Activated naive CD8-positive, alpha-beta T cell treated with anti-CD3 and anti-CD28 coated beads, Interleukin-2, amount 10 ng/mL, durations not matched to agents 7 days and 5 days (primary cell): ENCODE data around the gene TPRN. TPM values are rescaled to one million over a fixed set of nuclear protein-coding genes. Genes with fewer than 3 reads are reported as not detected.

Experiments
- ATAC-seq: fragments of 150-1000 bp; cut with Tn5 transposase; one replicate; pipeline ENCODE4 v1.10.0; 2021; ENCODE audit warnings: low read depth, moderate library complexity
- POLR2A ChIA-PET: fragments of 350-600 bp; sonication (Branson Sonifier 250); formaldehyde crosslinking; loops from one replicate; lab custom pipeline; 2021; ENCODE audit warnings: antibody characterized with exemption; lab: Charles Lee
- DNase-seq: peaks from one replicate; pipeline ENCODE4 v3.0.0; 2021
- H3K27ac Mint-ChIP-seq: one replicate; pipeline ENCODE4 v1.8.0; 2022; ENCODE audit warnings: mild to moderate bottlenecking, mixed read lengths
- H3K27me3 Mint-ChIP-seq: one replicate; pipeline ENCODE4 v1.8.0; 2022; ENCODE audit warnings: mild to moderate bottlenecking, moderate library complexity, mixed read lengths
- H3K36me3 Mint-ChIP-seq: one replicate; pipeline ENCODE4 v1.8.0; 2021; ENCODE audit warnings: mild to moderate bottlenecking, mixed read lengths
- H3K4me1 Mint-ChIP-seq: one replicate; pipeline ENCODE4 v1.8.0; 2021; ENCODE audit warnings: mixed read lengths
- H3K4me3 Mint-ChIP-seq: one replicate; pipeline ENCODE4 v1.8.0; 2022; ENCODE audit warnings: mild to moderate bottlenecking, moderate library complexity, mixed read lengths
- H3K9me3 Mint-ChIP-seq: one replicate; pipeline ENCODE4 v1.8.0; 2021; ENCODE audit warnings: mixed read lengths
- total RNA-seq, 2 experiments: library from RNA; stranded (reverse); gene quantifications; one replicate each; pipeline ENCODE4 v1.2.3, GENCODE V29; 2021

TPRN gene
- total RNA-seq, 2 experiments from 2014 or later, result 11.2 to 14.7 TPM

GRCh38 chr9:137202966-137203365 lies 2.4 kb upstream of the TPRN start:
- no peaks in the 10 kb centered on the region for H3K27me3 Mint-ChIP-seq
- no peak for DNase-seq
- peaks cover 13% of the 10 kb centered on the region for H3K36me3 Mint-ChIP-seq
- H3K4me3 Mint-ChIP-seq, result no peak overlapping the region
- H3K4me1 Mint-ChIP-seq, result peaks cover 34% of the 10 kb centered on the region
- no peak overlapping the region for H3K27ac Mint-ChIP-seq
- no peak for ATAC-seq
- no peaks in the 10 kb centered on the region for H3K9me3 Mint-ChIP-seq
- POLR2A ChIA-PET, result interaction anchor here (2.1 to 3.5 kb wide), 2 partner anchors 15 kb away, joined by 4 to 42 read pairs; partner anchors contain the start of genes ANAPC2 and SSNA1

DNA sequence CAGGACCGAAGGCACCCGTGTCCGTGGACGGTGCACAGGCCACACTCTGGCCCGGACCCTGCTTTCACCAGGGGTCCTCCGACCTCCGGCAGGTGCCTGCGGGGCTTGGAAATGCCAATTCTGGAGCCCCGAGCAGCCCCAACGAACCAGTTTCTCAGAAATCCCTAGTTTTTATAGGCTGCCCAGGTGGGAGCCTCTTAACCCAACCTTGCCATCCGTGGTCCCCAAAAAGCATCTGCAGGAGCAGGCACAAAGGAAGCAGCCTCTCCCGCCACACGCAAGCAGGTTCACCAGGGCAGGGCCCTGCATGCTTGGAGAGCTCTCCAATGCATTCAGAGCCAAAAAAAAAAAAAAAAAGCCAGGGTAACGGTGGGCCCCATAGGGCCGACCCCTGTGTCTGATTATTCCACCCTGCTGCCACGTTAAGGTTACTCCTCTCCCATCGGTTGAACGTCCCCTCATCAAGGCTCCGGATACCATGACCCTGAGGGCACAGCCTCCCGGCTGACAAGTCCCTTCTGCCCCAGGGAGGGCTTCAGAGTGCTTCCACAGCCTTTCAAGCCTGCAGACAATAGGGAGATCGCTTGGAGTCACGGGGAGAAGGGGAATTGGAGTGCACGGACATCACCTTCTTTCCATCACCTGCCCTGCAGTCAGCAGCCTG lies 796 bp upstream of the TPRN start:
- no peaks in the 10 kb centered on the region for H3K27me3 Mint-ChIP-seq
- peak overlapping the region; percentile 86 for H3K27ac Mint-ChIP-seq
- ATAC-seq (no peak), DNase-seq (no peak)
- no peaks in the 10 kb centered on the region for H3K9me3 Mint-ChIP-seq
- peak overlapping the region; percentile 84 for H3K4me3 Mint-ChIP-seq
- no peaks in the 10 kb centered on the region for H3K36me3 Mint-ChIP-seq
- H3K4me1 Mint-ChIP-seq, result peaks cover 21% of the 10 kb centered on the region
- POLR2A ChIA-PET, result interaction anchor here (0.6 to 3.5 kb wide), 18 partner anchors 10 to 474 kb away, joined by 3 to 42 read pairs (median 6); partner anchors contain the start of genes ANAPC2, CYSRT1, DPP7 and MAN1B1

GRCh38 chr9:137199411-137200121 lies 975 bp downstream of the TPRN start:
- Mint-ChIP-seq H3K36me3 (no peaks in the 10 kb centered on the region), H3K4me1 (peaks cover 18% of the 10 kb centered on the region), H3K27ac (peak overlapping the region; percentile 51), H3K4me3 (peak overlapping the region; percentile 78), H3K27me3 (no peaks in the 10 kb centered on the region), H3K9me3 (no peaks in the 10 kb centered on the region)
- DNase-seq (no peak), ATAC-seq (no peak)
- POLR2A ChIA-PET, result interaction anchor here (1.2 kb wide), 1 partner anchor 11 kb away, joined by 10 read pairs; no protein-coding TSS in a partner anchor

DNA sequence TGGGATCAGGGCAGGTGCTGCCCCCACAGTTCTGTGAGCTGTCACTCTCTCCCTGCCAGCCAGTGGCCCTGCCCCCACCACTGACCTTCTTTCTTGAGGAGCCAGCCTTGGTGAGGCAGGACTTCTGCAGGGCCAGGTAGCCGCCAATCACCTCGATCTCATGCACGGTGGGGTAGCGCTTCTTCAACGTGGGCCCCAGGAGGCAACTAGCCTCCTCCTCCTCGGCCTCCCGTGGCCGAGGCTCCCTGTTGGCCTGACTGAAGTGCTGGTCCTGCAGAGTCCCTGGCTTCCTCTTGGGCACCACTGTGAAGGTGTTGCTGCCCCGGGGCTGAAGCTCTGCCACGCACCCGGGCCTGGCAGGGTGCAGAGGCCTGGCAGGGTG lies 1.6 kb downstream of the TPRN start:
- POLR2A ChIA-PET, result interaction anchor here (0.6 to 1.5 kb wide), 3 partner anchors 10 to 61 kb away, joined by 3 to 10 read pairs (median 4); partner anchors contain the start of gene TUBB4B
- DNase-seq, result no peak
- Mint-ChIP-seq H3K36me3 (no peaks in the 10 kb centered on the region), H3K27me3 (no peaks in the 10 kb centered on the region), H3K9me3 (no peaks in the 10 kb centered on the region), H3K27ac (no peak overlapping the region), H3K4me1 (peaks cover 12% of the 10 kb centered on the region), H3K4me3 (no peak overlapping the region)
- ATAC-seq, result no peak

GRCh38 chr9:137198051-137198901 lies 2.3 kb downstream of the TPRN start:
- no peak overlapping the region for H3K27ac Mint-ChIP-seq
- no peaks in the 10 kb centered on the region for H3K9me3 Mint-ChIP-seq
- no peak overlapping the region for H3K4me3 Mint-ChIP-seq
- no peak for DNase-seq
- ATAC-seq, result no peak
- H3K4me1 Mint-ChIP-seq, result peaks cover 10% of the 10 kb centered on the region
- no peaks in the 10 kb centered on the region for H3K36me3 Mint-ChIP-seq
- POLR2A ChIA-PET, result interaction anchor here (0.6 to 1.5 kb wide), 3 partner anchors 9 to 61 kb away, joined by 3 to 10 read pairs (median 4); partner anchors contain the start of gene TUBB4B
- H3K27me3 Mint-ChIP-seq, result no peaks in the 10 kb centered on the region

DNA sequence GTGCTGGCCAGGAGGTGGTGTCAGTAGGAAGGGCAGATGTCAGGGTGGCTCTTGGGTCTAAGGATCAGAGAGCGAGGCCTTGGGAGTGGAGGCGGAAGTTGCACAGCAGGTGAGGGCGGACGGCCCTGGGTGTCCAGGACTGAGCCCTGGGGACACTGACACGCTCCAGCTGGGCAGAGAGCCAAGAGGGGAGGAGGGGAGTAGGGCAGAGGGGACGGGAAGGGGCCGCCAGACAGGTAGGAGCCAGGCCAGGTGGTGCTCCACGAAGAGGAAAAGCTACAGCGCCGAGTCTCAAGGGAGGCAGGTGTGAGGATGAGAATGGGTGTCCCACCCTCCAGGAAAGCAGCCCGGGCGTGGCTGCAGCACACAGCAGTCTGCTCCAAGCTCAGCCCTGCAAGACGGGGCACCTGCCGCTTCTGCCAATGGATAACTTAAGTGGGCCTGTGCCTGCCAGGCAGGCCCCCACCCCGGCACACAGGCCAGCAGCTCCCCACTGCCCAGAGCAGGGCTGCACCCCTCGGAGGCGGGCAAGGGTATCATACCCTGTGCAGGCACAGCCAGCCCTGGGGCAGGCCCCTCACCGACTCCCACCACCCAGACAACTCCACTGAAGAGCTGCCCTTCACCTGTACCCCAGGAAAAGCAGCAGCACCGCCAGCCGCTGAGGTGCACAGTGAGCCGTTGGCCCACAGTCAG lies 4.9 kb downstream of the TPRN start:
- Mint-ChIP-seq H3K27ac (peak overlapping the region; percentile 25), H3K27me3 (no peaks in the 10 kb centered on the region), H3K9me3 (no peaks in the 10 kb centered on the region), H3K36me3 (no peaks in the 10 kb centered on the region), H3K4me1 (peaks cover 2% of the 10 kb centered on the region), H3K4me3 (no peak overlapping the region)
- ATAC-seq (no peak), DNase-seq (no peak)
- POLR2A ChIA-PET, result interaction anchor here (0.7 to 2.0 kb wide), 3 partner anchors 10 to 58 kb away, joined by 3 to 7 read pairs (median 5); partner anchors contain the start of genes NDOR1, TMEM203 and TUBB4B

- H3K4me3 Mint-ChIP-seq, result no peak overlapping the region
- POLR2A ChIA-PET, result interaction anchor here (0.7 to 2.0 kb wide), 2 partner anchors 10 to 46 kb away, joined by 5 to 7 read pairs; partner anchors contain the start of genes NDOR1, TMEM203 and TUBB4B
- H3K27me3 Mint-ChIP-seq, result no peaks in the 10 kb centered on the region
- no peaks in the 10 kb centered on the region for H3K36me3 Mint-ChIP-seq
- peaks cover 2% of the 10 kb centered on the region for H3K4me1 Mint-ChIP-seq
- no peak overlapping the region for H3K27ac Mint-ChIP-seq
- no peak for DNase-seq
- no peak for ATAC-seq
- H3K9me3 Mint-ChIP-seq, result no peaks in the 10 kb centered on the region
These were observed 5.6 kb downstream of the TPRN start for GRCh38 chr9:137194909-137195308.

- POLR2A ChIA-PET, result interaction anchor here (2.0 kb wide), 1 partner anchor 47 kb away, joined by 7 read pairs; the partner anchor contains the start of gene TUBB4B
- Mint-ChIP-seq H3K27me3 (no peaks in the 10 kb centered on the region), H3K4me1 (peaks cover 3% of the 10 kb centered on the region), H3K36me3 (no peaks in the 10 kb centered on the region), H3K4me3 (no peak overlapping the region), H3K27ac (no peak overlapping the region), H3K9me3 (no peaks in the 10 kb centered on the region)
- ATAC-seq (no peak), DNase-seq (no peak)
These were observed 6.2 kb downstream of the TPRN start for GRCh38 chr9:137194388-137194787.

DNA sequence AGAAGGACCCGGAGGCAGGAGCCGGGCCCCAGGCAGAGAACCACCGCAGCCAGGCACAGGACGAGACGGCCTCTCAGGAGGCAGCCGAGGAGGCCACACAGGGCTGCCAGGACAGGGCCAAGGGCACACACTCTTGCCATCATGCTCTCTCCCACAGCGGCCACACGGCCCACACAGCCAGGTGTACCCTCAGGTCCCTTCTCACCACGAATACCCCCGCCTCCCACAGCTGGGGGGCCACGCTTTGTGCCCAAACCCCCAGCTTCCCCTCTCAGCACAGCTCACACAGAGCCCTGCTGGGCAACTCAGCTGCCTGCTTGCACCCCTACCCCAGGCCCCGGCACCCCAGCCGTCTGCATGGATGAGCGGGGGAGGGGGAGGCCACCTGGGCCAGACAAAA lies 6.8 kb downstream of the TPRN start:
- POLR2A ChIA-PET, result interaction anchor here (0.6 kb wide), 1 partner anchor 493 kb away, joined by 3 read pairs; no protein-coding TSS in a partner anchor
- ATAC-seq (no peak), DNase-seq (no peak)
- Mint-ChIP-seq H3K9me3 (no peaks in the 10 kb centered on the region), H3K27me3 (no peaks in the 10 kb centered on the region), H3K4me3 (no peak overlapping the region), H3K4me1 (peaks cover 7% of the 10 kb centered on the region), H3K27ac (no peak overlapping the region), H3K36me3 (peaks cover 2% of the 10 kb centered on the region)

DNA sequence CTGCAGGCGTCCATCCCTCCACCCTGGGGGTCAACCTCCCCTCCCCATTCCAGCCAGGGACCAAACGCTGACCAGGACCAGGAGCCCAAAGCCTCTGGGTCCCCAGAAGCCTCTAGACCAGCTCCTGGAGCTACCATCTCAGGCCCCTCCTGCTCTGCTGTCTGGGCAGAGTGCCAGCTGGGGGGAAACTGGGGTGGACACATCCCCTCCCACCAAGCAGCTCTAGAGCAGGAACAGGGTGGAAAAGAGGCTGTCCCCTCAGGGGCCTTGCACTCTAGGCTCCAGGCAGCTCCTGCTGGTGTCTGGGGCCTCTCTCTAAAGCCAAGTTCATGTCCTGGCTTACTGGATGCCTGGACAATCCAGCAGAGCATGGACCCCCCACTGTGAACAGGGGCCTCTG lies 7.7 kb downstream of the TPRN start:
- Mint-ChIP-seq H3K27ac (no peak overlapping the region), H3K4me3 (no peak overlapping the region), H3K9me3 (no peaks in the 10 kb centered on the region), H3K4me1 (peaks cover 7% of the 10 kb centered on the region), H3K27me3 (no peaks in the 10 kb centered on the region), H3K36me3 (peaks cover 2% of the 10 kb centered on the region)
- POLR2A ChIA-PET, result interaction anchor here (0.6 to 1.4 kb wide), 2 partner anchors 8 to 492 kb away, joined by 3 to 5 read pairs; partner anchors contain the start of gene TPRN
- DNase-seq (no peak), ATAC-seq (no peak)

GRCh38 chr9:137192448-137192780 lies 8.1 kb downstream of the TPRN start:
- Mint-ChIP-seq H3K4me1 (peaks cover 10% of the 10 kb centered on the region), H3K9me3 (no peaks in the 10 kb centered on the region), H3K4me3 (no peak overlapping the region), H3K27me3 (no peaks in the 10 kb centered on the region), H3K36me3 (peaks cover 2% of the 10 kb centered on the region), H3K27ac (no peak overlapping the region)
- no peak for DNase-seq
- POLR2A ChIA-PET, result interaction anchor here (1.4 kb wide), 1 partner anchor 8 kb away, joined by 5 read pairs; the partner anchor contains the start of gene TPRN
- no peak for ATAC-seq
